NCI-H774 (cell line): Measurements from ENCODE around the gene LZTS3.
"Not testable (repeated sequence)": the region's sequence is repeated elsewhere in the genome, so short reads cannot be mapped to it uniquely, and the experiment has no call there.

Experiments
- DNase-seq: peaks from one replicate; lab custom pipeline; 2025; lab: John Stamatoyannopoulos, UW

LZTS3 gene

GRCh38 chr20:3135507-3136070, 37.8 kb downstream of the LZTS3 start:
- DNase-seq, result no peak

- no peak for DNase-seq
Observed at GRCh38 chr20:3134151-3134550, 39.2 kb downstream of the LZTS3 start.

- no peak for DNase-seq
Observed at GRCh38 chr20:3133155-3133554, 40.2 kb downstream of the LZTS3 start.

- DNase-seq, result no peak
Observed at GRCh38 chr20:3130051-3130600, 43.2 kb downstream of the LZTS3 start.

- no peak for DNase-seq
Observed at GRCh38 chr20:3129094-3129493, 44.3 kb downstream of the LZTS3 start.

GRCh38 chr20:3128275-3128984, 44.9 kb downstream of the LZTS3 start:
- no peak for DNase-seq

GRCh38 chr20:3126527-3126859, 46.9 kb downstream of the LZTS3 start:
- no peak for DNase-seq

GRCh38 chr20:3125776-3126526, 47.4 kb downstream of the LZTS3 start:
- not testable (repeated sequence) for DNase-seq

GRCh38 chr20:3124773-3125560, 48.4 kb downstream of the LZTS3 start:
- not testable (repeated sequence) for DNase-seq

GRCh38 chr20:3124163-3124562, 49.2 kb downstream of the LZTS3 start:
- DNase-seq, result not testable (repeated sequence)

GRCh38 chr20:3123542-3123941, 49.8 kb downstream of the LZTS3 start:
- no peak for DNase-seq

- DNase-seq, result no peak
Observed at GRCh38 chr20:3121955-3122610, 51.3 kb downstream of the LZTS3 start.

GRCh38 chr20:3121271-3121911, 52.0 kb downstream of the LZTS3 start:
- no peak for DNase-seq

GRCh38 chr20:3119044-3119443, 54.3 kb downstream of the LZTS3 start:
- no peak for DNase-seq

GRCh38 chr20:3117839-3118379, 55.4 kb downstream of the LZTS3 start:
- DNase-seq, result not testable (repeated sequence)

- no peak for DNase-seq
Observed at GRCh38 chr20:3116341-3116740, 57.0 kb downstream of the LZTS3 start.

GRCh38 chr20:3115190-3116107, 57.9 kb downstream of the LZTS3 start:
- no peak for DNase-seq
